Measurements from ENCODE around the gene RALGPS1. TPM values are rescaled to one million over a fixed set of nuclear protein-coding genes. Genes with fewer than 3 reads are reported as not detected.

The RALGPS1 gene
- total RNA-seq, 1 experiment from 2014 or later = 18.6 TPM

GRCh38 chr9:126927419-126927818 lies 12.8 kb downstream of the RALGPS1 start:
- Histone ChIP-seq H3K4me1 (ENCODE audit: insufficient read depth, low read length) (no peaks in the 10 kb centered on the region), H3K27me3 (ENCODE audit: insufficient read depth, low read length) (no peaks in the 10 kb centered on the region), H3K79me1 (ENCODE audit: insufficient read depth, low read depth, low read length, poor library complexity, severe bottlenecking) (no peaks in the 10 kb centered on the region), H4K8ac (replicated peaks; ENCODE audit: insufficient read length, low read depth, low read length) (no peak overlapping the region), H2BK120ac (ENCODE audit: low read depth, low read length, poor library complexity, severe bottlenecking) (no peak overlapping the region), H3K79me2 (ENCODE audit: insufficient read depth, low read length) (no peaks in the 10 kb centered on the region), H3K4ac (ENCODE audit: low read depth, low read length) (no peak overlapping the region), H2AK5ac (ENCODE audit: insufficient read length, low read length) (no peak overlapping the region), H3K9ac (ENCODE audit: extremely low read depth, insufficient read length, low read length) (no peak overlapping the region), H2BK5ac (ENCODE audit: insufficient read length, low read length) (no peak overlapping the region), H3K23me2 (ENCODE audit: insufficient read length, low read depth, low read length, poor library complexity, severe bottlenecking) (no peaks in the 10 kb centered on the region), H3T11ph (ENCODE audit: low read length) (no peak overlapping the region), H2AFZ (ENCODE audit: low read length) (no peak overlapping the region), H3K18ac (ENCODE audit: insufficient read length, low read depth, low read length) (no peak overlapping the region), H3K56ac (ENCODE audit: insufficient read length, low read depth, low read length) (no peak overlapping the region), H2BK12ac (ENCODE audit: insufficient read length, low read depth, low read length) (no peak overlapping the region), H3K4me2 (ENCODE audit: insufficient read depth, insufficient read length, low read length) (no peak overlapping the region), H2BK15ac (ENCODE audit: low read depth, low read length) (no peak overlapping the region), H3K14ac (ENCODE audit: insufficient read depth, low read length) (no peak overlapping the region), H3K27ac (ENCODE audit: insufficient read length, low read depth, low read length) (no peak overlapping the region), H3K23ac (ENCODE audit: insufficient read length, low read depth, low read length) (no peak overlapping the region), H4K20me1 (ENCODE audit: control insufficient read depth, insufficient read depth, insufficient read length) (no peaks in the 10 kb centered on the region), H4K91ac (ENCODE audit: insufficient read length, low read depth, low read length) (no peak overlapping the region), H2BK20ac (ENCODE audit: low read depth, low read length, poor library complexity, severe bottlenecking) (no peak overlapping the region), H4K5ac (ENCODE audit: insufficient read length, low read depth, low read length) (no peak overlapping the region), H3K9me3 (ENCODE audit: control insufficient read depth, low read depth, low read length) (no peaks in the 10 kb centered on the region)
- no peak for TF ChIP-seq CTCF (conservative IDR thresholded peaks at IDR 0.05)
- no peak for DNase-seq
- no peaks in the 10 kb centered on the region; the same call in 1 of the 2 replicates for H3K27me3 Mint-ChIP-seq (ENCODE audit: low read depth)
- no peaks in the 10 kb centered on the region; a peak in 1 of 7 replicates for H3K36me3 Mint-ChIP-seq (ENCODE audit: insufficient read depth in 1 of 3, low read depth in 3 of 3)
- no CpG with 5 or more reads among the region's 6 CpGs for WGBS (ENCODE audit: extremely low coverage, insufficient read length, low lambda C conversion rate)
- H3K4me1 Mint-ChIP-seq = peaks cover 5 to 9% of the 10 kb centered on the region in 2 experiments; a peak in 1 of 4 replicates
- no peak overlapping the region for H3K4me3 Mint-ChIP-seq
- H3K9me3 Mint-ChIP-seq = no peaks in the 10 kb centered on the region
- H3K27ac Mint-ChIP-seq = no peak overlapping the region

Measured in H9 (cell line).